H9 (cell line): Measurements from ENCODE around the gene RBM14. TPM values are rescaled to one million over a fixed set of nuclear protein-coding genes. Genes with fewer than 3 reads are reported as not detected.

Experiments used
- DNase-seq: peaks from one replicate; pipeline ENCODE4 v3.0.0-alpha.2; 2017
- H2AFZ ChIP-seq: one replicate; pipeline ENCODE4 v1.6.1; 2013; ENCODE audit warnings: mild to moderate bottlenecking, low read length, control low read depth, moderate library complexity
- H2AK5ac ChIP-seq: 2 replicates; pipeline ENCODE4 v1.6.1; 2013; ENCODE audit warnings: low read length, control low read depth, mixed read lengths; ENCODE audit not compliant: insufficient read length
- H2BK120ac ChIP-seq: one replicate; pipeline ENCODE4 v1.6.1; 2013; ENCODE audit warnings: low read depth, mild to moderate bottlenecking, low read length, control low read depth, inconsistent platforms; ENCODE audit not compliant: poor library complexity, severe bottlenecking
- H2BK12ac ChIP-seq: 2 replicates; pipeline ENCODE4 v1.6.1; 2013; ENCODE audit warnings: low read length, control low read depth, mixed read lengths, low read depth; ENCODE audit not compliant: insufficient read length
- H2BK15ac ChIP-seq: 2 replicates; pipeline ENCODE4 v1.6.1; 2013; ENCODE audit warnings: low read depth, low read length, control low read depth
- H2BK20ac ChIP-seq: one replicate; pipeline ENCODE4 v1.6.1; 2013; ENCODE audit warnings: low read depth, mild to moderate bottlenecking, low read length, control low read depth, inconsistent platforms; ENCODE audit not compliant: poor library complexity, severe bottlenecking
- H2BK5ac ChIP-seq: 2 replicates; pipeline ENCODE4 v1.6.1; 2013; ENCODE audit warnings: low read length, control low read depth, mixed read lengths; ENCODE audit not compliant: insufficient read length
- H3K14ac ChIP-seq: 2 replicates; pipeline ENCODE4 v1.6.1; 2013; ENCODE audit warnings: low read length, control low read depth; ENCODE audit not compliant: insufficient read depth
- H3K18ac ChIP-seq: 2 replicates; pipeline ENCODE4 v1.6.1; 2013; ENCODE audit warnings: low read depth, mild to moderate bottlenecking, mixed read lengths, low read length, control low read depth; ENCODE audit not compliant: insufficient read length
- H3K23ac ChIP-seq: 2 replicates; pipeline ENCODE4 v1.6.1; 2013; ENCODE audit warnings: low read length, control low read depth, mixed read lengths, low read depth; ENCODE audit not compliant: insufficient read length
- H3K23me2 ChIP-seq: 2 replicates; pipeline ENCODE4 v1.6.1; 2013; ENCODE audit warnings: low read depth, mild to moderate bottlenecking, mixed read lengths, low read length, control low read depth; ENCODE audit not compliant: insufficient read length, poor library complexity, severe bottlenecking
- H3K27ac ChIP-seq: 2 replicates; pipeline ENCODE4 v1.5.1; 2013; ENCODE audit warnings: low read length, control low read depth, mixed read lengths, low read depth; ENCODE audit not compliant: insufficient read length
- H3K27me3 ChIP-seq: 2 replicates; pipeline ENCODE4 v1.6.1; 2013; ENCODE audit warnings: low read length, control low read depth, inconsistent platforms; ENCODE audit not compliant: insufficient read depth
- H3K4ac ChIP-seq: 2 replicates; pipeline ENCODE4 v1.6.1; 2013; ENCODE audit warnings: low read depth, mild to moderate bottlenecking, control low read depth, inconsistent platforms, low read length, moderate library complexity
- H3K4me1 ChIP-seq: 2 replicates; pipeline ENCODE4 v1.6.1; 2013; ENCODE audit warnings: low read length, control low read depth, inconsistent platforms; ENCODE audit not compliant: insufficient read depth
- H3K4me2 ChIP-seq: 2 replicates; pipeline ENCODE4 v1.6.1; 2013; ENCODE audit warnings: low read length, control low read depth, mixed read lengths; ENCODE audit not compliant: insufficient read length, insufficient read depth
- H3K56ac ChIP-seq: 2 replicates; pipeline ENCODE4 v1.6.1; 2013; ENCODE audit warnings: low read depth, mild to moderate bottlenecking, mixed read lengths, low read length, control low read depth; ENCODE audit not compliant: insufficient read length
- H3K79me1 ChIP-seq: 2 replicates; pipeline ENCODE4 v1.6.1; 2013; ENCODE audit warnings: low read depth, mild to moderate bottlenecking, moderate library complexity, low read length, control low read depth, inconsistent platforms; ENCODE audit not compliant: insufficient read depth, poor library complexity, severe bottlenecking
- H3K79me2 ChIP-seq: 2 replicates; pipeline ENCODE4 v1.6.1; 2013; ENCODE audit warnings: low read length, control low read depth, inconsistent platforms; ENCODE audit not compliant: insufficient read depth
- H3K9ac ChIP-seq: 2 replicates; pipeline ENCODE4 v1.6.1; 2013; ENCODE audit warnings: low read length, control low read depth, mixed read lengths; ENCODE audit not compliant: insufficient read length; ENCODE audit errors: extremely low read depth
- H3K9me3 ChIP-seq: one replicate; pipeline ENCODE4 v1.6.1; 2013; ENCODE audit warnings: low read depth, low read length, inconsistent platforms; ENCODE audit not compliant: control insufficient read depth
- H3T11ph ChIP-seq: one replicate; pipeline ENCODE4 v1.6.1; 2013; ENCODE audit warnings: mild to moderate bottlenecking, low read length, control low read depth, inconsistent platforms
- H4K20me1 ChIP-seq: one replicate; pipeline ENCODE4 v1.6.1; 2013; ENCODE audit not compliant: control insufficient read depth, insufficient read length, insufficient read depth
- H4K5ac ChIP-seq: 2 replicates; pipeline ENCODE4 v1.6.1; 2013; ENCODE audit warnings: low read depth, mild to moderate bottlenecking, mixed read lengths, low read length, control low read depth; ENCODE audit not compliant: insufficient read length
- H4K8ac ChIP-seq: replicated peaks from 2 replicates; pipeline ENCODE4 v1.6.1; 2013; ENCODE audit warnings: low read length, control low read depth, mixed read lengths, low read depth; ENCODE audit not compliant: insufficient read length
- H4K91ac ChIP-seq: 2 replicates; pipeline ENCODE4 v1.6.1; 2013; ENCODE audit warnings: low read depth, mild to moderate bottlenecking, moderate library complexity, mixed read lengths, low read length, control low read depth; ENCODE audit not compliant: insufficient read length
- H3K27ac Mint-ChIP-seq, 3 experiments: 2 replicates in 2 of 3; 3 replicates in 1 of 3; pipeline ENCODE4 v1.8.0; 2020 to 2021; ENCODE audit warnings: mixed read lengths in 3 of 3, mild to moderate bottlenecking in 1 of 3, moderate library complexity in 1 of 3
- H3K27me3 Mint-ChIP-seq: 2 replicates; pipeline ENCODE4 v1.8.0; 2021; ENCODE audit warnings: low read depth, mild to moderate bottlenecking, moderate library complexity, mixed read lengths
- H3K36me3 Mint-ChIP-seq, 3 experiments: 2 replicates in 2 of 3; 3 replicates in 1 of 3; pipeline ENCODE4 v1.8.0; 2020 to 2021; ENCODE audit warnings: low read depth in 3 of 3, mixed read lengths in 3 of 3; ENCODE audit not compliant: insufficient read depth in 1 of 3
- H3K4me1 Mint-ChIP-seq, 2 experiments: 2 replicates each; pipeline ENCODE4 v1.8.0; 2020; ENCODE audit warnings: mixed read lengths in 2 of 2
- H3K4me3 Mint-ChIP-seq, 2 experiments: 2 replicates in 1 of 2; 3 replicates in 1 of 2; pipeline ENCODE4 v1.8.0; 2020 to 2021; ENCODE audit warnings: mild to moderate bottlenecking in 2 of 2, mixed read lengths in 2 of 2, moderate library complexity in 1 of 2
- H3K9me3 Mint-ChIP-seq, 2 experiments: 2 replicates in 1 of 2; 3 replicates in 1 of 2; pipeline ENCODE4 v1.8.0; 2020; ENCODE audit warnings: mild to moderate bottlenecking in 2 of 2, mixed read lengths in 2 of 2, moderate library complexity in 1 of 2
- WGBS: extraction: QIAGEN DNeasy Blood & Tissue Kit; methylation state at CpG from one replicate; pipeline ENCODE4 v1.1.7; 2013; ENCODE audit warnings: missing lambda C conversion rate, low lambda C conversion rate, mixed read lengths; ENCODE audit not compliant: insufficient read length; ENCODE audit errors: extremely low coverage; 5-methylcytosine and 5-hydroxymethylcytosine counted together
- total RNA-seq: library from RNA; stranded (reverse); gene quantifications from 2 replicates; pipeline ENCODE4 v1.2.1, GENCODE V29; 2021
- TF ChIP-seq, protein P1 (sequence below): fragments of 200-600 bp; sonication (generic); conservative IDR thresholded peaks from 3 replicates; pipeline ENCODE4 v1.8.0; 2021; ENCODE audit warnings: antibody characterized with exemption, mild to moderate bottlenecking

Gene RBM14
- total RNA-seq, 1 experiment from 2014 or later = 171 TPM

DNA sequence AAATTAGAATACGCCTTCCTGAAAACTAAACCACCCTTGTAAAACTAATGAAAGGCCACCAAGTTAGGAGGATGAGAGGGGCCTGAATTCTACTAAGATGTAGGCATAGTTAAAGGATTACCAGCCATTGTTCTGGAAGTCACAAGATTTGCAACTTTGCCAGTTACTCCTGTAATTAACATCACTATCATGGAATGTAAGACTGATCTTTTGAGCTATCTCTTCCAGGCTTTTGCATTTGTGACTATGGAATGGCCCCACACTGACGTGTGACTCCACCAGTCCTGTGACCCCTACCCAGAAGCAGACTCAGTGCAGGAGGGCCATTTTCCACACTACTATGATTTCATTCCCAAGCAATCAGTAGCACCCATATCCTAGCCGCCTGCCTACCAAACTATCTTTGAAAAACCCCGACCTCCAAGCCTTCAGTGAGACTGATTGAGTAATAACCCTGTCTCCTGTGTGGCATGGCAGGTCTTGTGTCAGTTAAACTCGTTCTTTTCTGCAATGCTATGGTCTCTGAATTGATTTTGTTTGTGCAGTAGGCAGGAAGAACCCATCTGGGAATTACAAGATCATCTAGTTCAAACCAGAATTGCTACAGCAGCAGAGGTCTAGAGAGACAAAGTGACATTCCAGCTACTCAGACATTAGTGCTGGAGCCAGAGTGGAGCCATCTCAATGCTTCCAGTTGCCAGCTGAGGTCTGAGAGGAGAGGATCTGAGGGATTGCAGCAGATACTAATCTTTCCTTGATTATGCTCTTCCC is 46.2 kb upstream of the RBM14 start:
- Histone ChIP-seq H2BK120ac (no peak overlapping the region), H2BK5ac (no peak overlapping the region), H3K14ac (peak overlapping the region; percentile 43; the same call in 1 of the 2 replicates), H4K8ac (no peak overlapping the region), H4K91ac (no peak overlapping the region), H3K23me2 (no peaks in the 10 kb centered on the region), H2BK20ac (no peak overlapping the region), H2AK5ac (no peak overlapping the region), H3T11ph (peak overlapping the region; percentile 10), H4K20me1 (no peaks in the 10 kb centered on the region), H3K4me2 (no peak overlapping the region), H3K18ac (peak overlapping the region; percentile 37), H4K5ac (no peak overlapping the region), H3K56ac (no peak overlapping the region), H3K79me1 (no peaks in the 10 kb centered on the region), H3K23ac (no peak overlapping the region), H3K9me3 (no peaks in the 10 kb centered on the region), H3K27me3 (no peaks in the 10 kb centered on the region), H3K4ac (no peak overlapping the region; the same call in 1 of the 2 replicates), H3K4me1 (peaks cover 11% of the 10 kb centered on the region), H2BK12ac (no peak overlapping the region), H3K79me2 (no peaks in the 10 kb centered on the region), H3K9ac (no peak overlapping the region), H2AFZ (no peak overlapping the region), H2BK15ac (no peak overlapping the region), H3K27ac (peak overlapping the region; percentile 56)
- Mint-ChIP-seq H3K27ac (peak overlapping the region; percentile 96 to 100 (median 98)), H3K36me3 (peaks cover 19 to 27% (median 21%) of the 10 kb centered on the region in 3 experiments), H3K9me3 (peaks cover 27 to 33% of the 10 kb centered on the region in 2 experiments), H3K4me1 (peaks cover 31 to 40% of the 10 kb centered on the region in 2 experiments), H3K27me3 (peaks cover 11% of the 10 kb centered on the region), H3K4me3 (peak overlapping the region in 1 of 2 experiments; percentile 30; a peak in 2 of 5 replicates)
- DNase-seq = peak; percentile 43
- TF ChIP-seq, protein P1, sequence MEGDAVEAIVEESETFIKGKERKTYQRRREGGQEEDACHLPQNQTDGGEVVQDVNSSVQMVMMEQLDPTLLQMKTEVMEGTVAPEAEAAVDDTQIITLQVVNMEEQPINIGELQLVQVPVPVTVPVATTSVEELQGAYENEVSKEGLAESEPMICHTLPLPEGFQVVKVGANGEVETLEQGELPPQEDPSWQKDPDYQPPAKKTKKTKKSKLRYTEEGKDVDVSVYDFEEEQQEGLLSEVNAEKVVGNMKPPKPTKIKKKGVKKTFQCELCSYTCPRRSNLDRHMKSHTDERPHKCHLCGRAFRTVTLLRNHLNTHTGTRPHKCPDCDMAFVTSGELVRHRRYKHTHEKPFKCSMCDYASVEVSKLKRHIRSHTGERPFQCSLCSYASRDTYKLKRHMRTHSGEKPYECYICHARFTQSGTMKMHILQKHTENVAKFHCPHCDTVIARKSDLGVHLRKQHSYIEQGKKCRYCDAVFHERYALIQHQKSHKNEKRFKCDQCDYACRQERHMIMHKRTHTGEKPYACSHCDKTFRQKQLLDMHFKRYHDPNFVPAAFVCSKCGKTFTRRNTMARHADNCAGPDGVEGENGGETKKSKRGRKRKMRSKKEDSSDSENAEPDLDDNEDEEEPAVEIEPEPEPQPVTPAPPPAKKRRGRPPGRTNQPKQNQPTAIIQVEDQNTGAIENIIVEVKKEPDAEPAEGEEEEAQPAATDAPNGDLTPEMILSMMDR = no peak
- no CpG with 5 or more reads among the region's 5 CpGs for WGBS
